Suppressor macrophage treated with lipopolysaccharide for 1 hour (primary cell): Measurements from ENCODE around the gene B3GALT5.

Experiments
- DNase-seq, 3 donors: peaks; one replicate each; pipeline ENCODE4 v3.0.0-alpha.2; 2020 to 2022

The B3GALT5 gene

GRCh38 chr21:39648879-39649278 lies 36.1 kb downstream of the B3GALT5 start:
- no peak for DNase-seq

- no peak for DNase-seq
These were observed 36.8 kb downstream of the B3GALT5 start for GRCh38 chr21:39649526-39649925.

GRCh38 chr21:39650306-39650705 lies 37.6 kb downstream of the B3GALT5 start:
- DNase-seq: no peak

- no peak for DNase-seq
These were observed 38.1 kb downstream of the B3GALT5 start for GRCh38 chr21:39650801-39651200.

DNA sequence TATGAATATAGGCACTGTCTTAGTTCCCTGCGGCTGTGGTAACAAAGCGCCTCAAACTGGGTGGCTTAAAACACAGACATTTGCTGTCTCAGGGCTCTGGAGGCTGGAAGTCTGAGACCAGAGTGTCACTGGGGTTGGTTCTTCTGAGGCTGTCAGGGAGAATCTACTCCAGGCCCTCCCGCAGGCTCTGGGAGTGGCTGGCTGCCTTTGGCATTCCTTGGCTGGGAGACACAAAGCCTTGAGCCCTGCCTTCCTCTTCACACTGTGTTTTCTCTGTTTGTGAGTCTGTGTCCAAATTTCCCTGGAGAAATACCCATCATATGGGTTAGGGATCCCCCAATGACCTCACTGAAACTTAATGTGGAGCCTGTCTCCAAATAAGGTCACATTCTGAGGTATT lies 38.5 kb downstream of the B3GALT5 start:
- DNase-seq: no peak

DNA sequence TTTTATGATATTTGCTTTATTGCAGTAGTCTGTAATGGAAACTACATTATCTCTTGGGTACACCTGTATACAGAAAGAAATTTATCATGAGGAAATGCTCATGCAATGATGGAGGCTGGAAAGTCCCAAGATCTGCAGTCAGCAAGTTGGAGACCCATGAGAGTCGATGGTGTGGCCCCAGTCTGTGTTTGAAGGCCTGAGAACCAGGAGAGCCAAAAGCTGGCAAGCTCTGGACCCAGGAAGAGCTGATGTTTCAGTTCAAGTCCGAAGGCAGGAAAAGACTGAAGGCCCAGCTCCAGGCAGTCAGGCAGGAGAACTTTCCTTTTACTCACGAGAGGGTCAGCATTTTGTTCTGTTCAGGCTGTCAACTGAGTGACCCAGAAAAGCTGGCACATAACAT lies 42.2 kb downstream of the B3GALT5 start:
- no peak for DNase-seq

GRCh38 chr21:39655589-39655988 lies 42.8 kb downstream of the B3GALT5 start:
- DNase-seq: no peak

DNA sequence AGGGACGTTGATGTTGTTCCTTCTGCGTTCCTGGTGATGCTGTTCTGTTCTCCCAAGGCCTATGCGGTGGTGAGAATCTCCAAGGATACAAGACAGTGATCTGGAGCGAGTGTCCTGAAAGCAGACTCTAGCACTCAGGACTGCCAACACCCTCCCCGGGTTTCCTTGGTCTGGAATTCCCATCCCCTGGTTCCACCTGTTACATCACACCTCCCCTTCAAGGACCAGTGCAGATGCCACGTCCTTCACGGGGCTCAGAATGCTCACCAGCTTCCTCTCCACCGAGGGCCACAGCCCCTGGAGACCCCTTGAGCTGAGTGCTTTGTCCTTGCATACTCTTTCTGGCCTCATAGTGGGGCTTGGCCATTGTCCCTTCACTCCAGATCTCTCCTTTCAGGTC lies 43.5 kb downstream of the B3GALT5 start:
- no peak for DNase-seq

DNA sequence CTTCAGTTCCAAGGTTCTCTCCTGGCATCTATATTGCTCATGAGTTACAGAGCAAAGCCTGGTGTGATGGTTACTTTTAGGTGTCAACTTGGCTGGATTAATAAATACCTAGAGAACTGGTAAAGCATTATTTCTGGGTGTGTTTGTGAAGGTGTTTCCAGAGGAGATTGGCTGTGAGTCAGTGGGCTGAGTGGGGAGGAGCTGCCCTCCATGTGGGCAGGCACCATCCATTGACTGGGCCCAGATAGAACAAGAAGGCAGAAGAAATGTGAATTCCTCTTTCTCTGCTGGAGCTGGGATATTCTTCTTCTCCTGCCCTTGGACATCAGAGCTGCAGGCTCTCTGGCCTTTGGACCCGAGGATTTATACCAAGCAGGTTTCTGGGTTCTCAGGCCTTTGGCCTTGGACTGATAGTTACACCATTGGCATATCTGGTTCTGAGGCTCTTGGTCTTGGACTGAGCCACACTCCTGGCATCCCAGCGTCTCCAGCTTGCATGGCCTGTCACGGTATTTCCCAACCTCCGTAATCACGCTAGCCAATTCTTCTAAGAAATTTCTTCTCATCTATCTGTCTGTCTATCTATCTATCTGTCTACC lies 44.5 kb downstream of the B3GALT5 start:
- no peak for DNase-seq

DNA sequence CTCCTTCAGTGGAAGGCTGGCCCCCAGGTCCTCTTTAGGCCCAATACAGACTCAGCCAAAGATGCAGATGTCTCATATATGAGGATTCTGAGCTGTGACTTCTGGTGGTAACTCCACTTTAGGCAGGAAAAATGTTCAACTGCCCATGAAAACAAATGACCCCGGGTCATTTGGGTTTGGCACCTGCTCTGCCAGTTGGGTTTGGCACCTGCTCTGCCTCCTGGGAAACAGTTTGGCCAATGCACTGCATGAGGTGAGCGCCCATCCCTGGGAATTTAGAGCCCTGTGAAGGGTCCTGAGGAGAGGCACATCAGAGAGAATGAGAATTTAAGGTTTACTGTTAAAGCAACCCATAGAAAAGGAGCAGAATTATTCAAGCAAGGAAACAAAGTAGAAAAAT lies 45.3 kb downstream of the B3GALT5 start:
- DNase-seq: no peak

- no peak for DNase-seq
These were observed 46.5 kb downstream of the B3GALT5 start for GRCh38 chr21:39659070-39659815.

DNA sequence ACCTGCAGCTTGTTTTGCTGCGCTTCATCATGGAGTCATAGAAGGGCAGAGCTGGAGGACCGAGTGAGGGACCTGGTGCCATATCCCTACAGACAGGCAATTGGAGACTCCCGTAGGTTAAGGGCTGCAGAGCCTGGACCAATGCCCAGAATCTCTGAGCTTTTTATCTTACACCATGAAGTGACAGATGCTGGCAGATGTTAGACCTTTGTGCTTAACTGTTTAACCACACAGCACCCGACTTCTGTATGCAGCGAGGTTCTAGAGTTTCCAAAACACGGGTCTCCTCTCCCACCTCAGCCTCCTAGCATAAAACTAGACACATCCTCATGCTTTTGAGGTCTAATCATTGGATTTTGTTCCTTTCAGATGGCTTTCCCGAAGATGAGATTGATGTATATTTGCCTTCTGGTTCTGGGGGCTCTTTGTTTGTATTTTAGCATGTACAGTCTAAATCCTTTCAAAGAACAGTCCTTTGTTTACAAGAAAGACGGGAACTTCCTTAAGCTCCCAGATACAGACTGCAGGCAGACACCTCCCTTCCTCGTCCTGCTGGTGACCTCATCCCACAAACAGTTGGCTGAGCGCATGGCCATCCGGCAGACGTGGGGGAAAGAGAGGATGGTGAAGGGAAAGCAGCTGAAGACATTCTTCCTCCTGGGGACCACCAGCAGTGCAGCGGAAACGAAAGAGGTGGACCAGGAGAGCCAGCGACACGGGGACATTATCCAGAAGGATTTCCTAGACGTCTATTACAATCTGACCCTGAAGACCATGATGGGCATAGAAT lies 47.6 kb downstream of the B3GALT5 start:
- DNase-seq: no peak

- DNase-seq: no peak
These were observed 48.4 kb downstream of the B3GALT5 start for GRCh38 chr21:39661121-39661520.

DNA sequence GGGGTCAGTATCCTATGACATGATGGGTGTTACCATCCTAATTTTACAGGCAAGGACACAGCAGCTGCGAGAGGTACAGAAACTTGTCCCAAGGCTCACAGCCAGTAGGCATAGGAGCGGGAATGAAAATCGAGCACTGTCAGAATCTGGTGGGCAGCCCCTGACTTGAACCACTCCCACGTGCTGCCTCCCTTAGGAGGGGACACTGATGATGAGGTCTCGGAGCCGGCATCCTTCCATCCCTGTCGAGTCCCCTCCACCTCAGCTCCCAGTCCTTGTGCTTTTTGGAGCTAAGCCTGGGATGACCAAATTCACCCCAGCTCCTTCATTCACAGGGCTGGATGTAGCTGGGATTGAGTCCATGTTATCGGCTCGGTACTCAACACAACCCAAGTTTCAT lies 49.0 kb downstream of the B3GALT5 start:
- no peak for DNase-seq

- DNase-seq: no peak
These were observed 49.7 kb downstream of the B3GALT5 start for GRCh38 chr21:39662411-39662953.

DNA sequence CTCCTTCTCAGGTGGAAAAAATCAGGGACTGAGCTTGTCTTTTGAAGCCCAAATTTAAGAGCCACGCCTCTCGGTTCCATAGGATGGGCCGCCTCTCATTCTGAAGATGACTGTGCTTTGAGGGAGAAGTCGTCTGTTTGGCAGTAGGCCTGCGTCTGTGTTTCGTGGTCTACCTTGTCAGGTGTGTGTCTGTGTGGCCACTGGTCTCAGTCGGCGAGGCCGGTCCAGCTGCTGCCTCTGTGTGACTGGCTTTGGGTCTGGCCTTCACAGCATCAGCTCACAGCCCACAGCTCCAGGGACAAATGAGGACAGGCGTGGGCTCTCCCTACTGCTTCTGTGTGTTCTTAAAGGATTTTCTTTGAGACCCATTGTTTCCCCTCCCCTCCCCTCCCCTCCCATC lies 50.3 kb downstream of the B3GALT5 start:
- DNase-seq: no peak

DNA sequence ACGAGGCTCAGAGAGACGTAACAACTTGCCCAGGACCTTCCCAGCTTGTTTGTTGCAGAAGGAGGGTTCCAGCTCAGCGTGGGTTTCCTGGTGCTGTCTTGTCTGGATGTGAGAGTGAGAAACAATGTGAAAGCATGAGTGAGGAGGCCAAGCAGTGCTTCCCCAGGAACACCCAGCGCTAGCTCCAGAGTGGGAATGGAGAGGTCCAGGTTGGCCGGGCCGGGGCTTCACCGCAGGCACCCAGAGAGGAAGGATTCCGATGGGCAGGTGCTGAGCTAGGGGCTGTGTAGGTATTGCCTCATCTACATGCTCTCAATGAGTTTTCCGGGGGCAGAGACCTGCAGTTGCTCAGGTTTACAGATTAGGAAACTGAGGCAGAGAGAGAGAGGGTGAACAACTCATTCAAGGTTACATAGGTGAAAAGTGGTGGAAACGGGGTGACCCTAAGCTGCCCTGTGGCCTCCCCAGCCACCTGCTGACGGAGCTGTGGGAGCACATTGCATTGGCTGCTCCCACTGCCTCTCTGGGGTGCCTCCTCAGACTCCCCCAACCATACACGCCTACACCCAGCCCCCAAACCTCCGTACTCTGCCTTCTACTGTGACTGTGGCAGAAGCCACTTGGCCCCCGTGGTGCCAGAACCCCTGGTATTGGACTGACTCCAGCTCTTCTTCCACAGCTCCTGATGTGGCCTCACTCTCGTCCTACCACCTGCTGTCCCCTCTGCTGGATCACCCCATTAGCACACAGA lies 51.2 kb downstream of the B3GALT5 start:
- DNase-seq: no peak

DNA sequence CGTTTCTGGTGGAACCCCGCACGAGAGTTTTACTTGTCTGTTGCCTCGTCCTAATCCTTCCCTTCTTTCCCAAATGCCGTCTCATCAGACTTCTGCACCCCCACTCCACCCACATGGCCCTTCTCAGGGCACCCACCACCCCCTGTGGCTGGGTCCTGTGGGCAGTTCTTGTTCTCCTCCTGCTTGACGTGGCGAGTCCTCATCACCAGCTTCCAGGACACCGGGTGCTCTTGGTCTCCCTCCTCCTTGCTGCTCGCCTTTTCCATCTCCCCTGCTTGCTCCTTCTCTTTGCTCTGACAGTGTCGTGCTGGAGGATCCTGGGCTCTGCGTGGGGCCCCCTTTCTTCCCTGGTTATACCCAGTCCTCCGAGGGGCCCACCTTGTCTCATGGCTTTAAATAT lies 51.8 kb downstream of the B3GALT5 start:
- no peak for DNase-seq

DNA sequence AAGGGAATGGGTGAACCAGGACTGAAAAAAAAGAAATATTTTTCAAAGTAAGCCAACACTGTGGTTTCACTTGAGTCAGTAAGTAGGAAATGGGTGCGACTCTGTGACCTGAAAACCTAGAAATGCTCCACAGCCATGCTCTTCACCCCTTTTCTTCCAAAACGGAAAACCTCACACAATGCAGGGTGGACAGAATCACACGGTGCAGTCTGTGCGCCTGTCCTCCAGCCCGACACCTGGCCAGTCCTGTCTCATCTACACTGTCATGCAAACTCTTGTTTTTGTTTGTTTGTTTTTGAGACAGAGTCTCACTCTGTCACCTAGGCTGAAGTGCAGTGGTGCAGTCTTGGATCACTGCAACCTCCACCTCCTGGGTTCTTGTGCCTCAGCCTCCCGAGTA lies 53.3 kb downstream of the B3GALT5 start:
- no peak for DNase-seq

- no peak for DNase-seq
These were observed 54.1 kb downstream of the B3GALT5 start for GRCh38 chr21:39666681-39667315.

DNA sequence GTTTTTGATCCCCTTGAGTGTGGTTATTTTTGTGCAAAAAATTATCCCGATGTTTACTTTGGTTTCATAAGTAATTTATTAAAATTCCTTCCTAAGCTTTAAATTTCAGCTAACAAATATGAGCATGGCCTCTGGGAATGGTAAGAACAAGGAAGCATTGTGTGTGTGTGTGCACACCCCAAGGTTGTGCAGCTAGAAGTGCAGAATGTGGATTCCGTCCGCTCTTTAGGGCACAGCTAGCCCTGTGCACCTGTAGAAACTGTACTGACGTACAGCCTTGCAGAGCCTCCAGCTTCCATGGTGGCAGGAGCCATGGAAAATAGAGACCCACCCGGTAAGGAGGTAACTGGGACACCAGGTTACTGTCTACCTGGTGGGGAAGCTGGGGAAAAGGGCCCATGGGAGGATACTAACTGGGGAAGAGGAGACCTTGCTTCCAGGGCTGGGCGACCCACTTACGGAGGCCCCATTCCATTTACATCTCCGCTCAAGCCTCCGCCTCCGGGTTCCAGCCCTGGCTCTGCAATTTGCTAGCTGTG lies 54.7 kb downstream of the B3GALT5 start:
- no peak for DNase-seq

- no peak for DNase-seq
These were observed 55.6 kb downstream of the B3GALT5 start for GRCh38 chr21:39668369-39668768.
